HEK293 (cell line): ENCODE data around the gene LTB4R.

Source experiments
- CTCF ChIA-PET: fragments of 350-600 bp; formaldehyde crosslinking; extraction: SDS; loops from one replicate; lab custom pipeline; 2021; ENCODE audit warnings: antibody characterized with exemption; lab: Yijun Ruan, JAX
- POLR2A ChIA-PET: fragments of 300-600 bp; formaldehyde crosslinking; extraction: SDS; loops from one replicate; lab custom pipeline; 2020; ENCODE audit warnings: antibody characterized with exemption, inconsistent platforms; lab: Yijun Ruan, JAX
- H3K27ac ChIP-seq: fragments of 200-500 bp; sonication (Bioruptor generic); 2 replicates; pipeline ENCODE4 v1.5.1; 2014; ENCODE audit warnings: low read depth, low read length, control low read depth, inconsistent platforms; ENCODE audit errors: extremely low read depth
- H3K36me3 ChIP-seq, 2 experiments: fragments of 200-500 bp in 1 of 2; sonication (Bioruptor generic) in 1 of 2; 1 replicate in 1 of 2; 2 replicates in 1 of 2; pipeline ENCODE4 v1.5.1; 2014 to 2017; ENCODE audit warnings: inconsistent platforms in 2 of 2, low read length in 2 of 2; ENCODE audit not compliant: control insufficient read depth in 2 of 2, insufficient read depth in 1 of 2
- H3K4me1 ChIP-seq: fragments of 200-500 bp; sonication (Bioruptor generic); 2 replicates; pipeline ENCODE4 v1.5.1; 2014; ENCODE audit warnings: mild to moderate bottlenecking, low read length, inconsistent platforms; ENCODE audit not compliant: control insufficient read depth, insufficient read depth
- H3K4me3 ChIP-seq: 2 replicates; pipeline ENCODE4 v1.5.1; 2011; ENCODE audit warnings: low read depth, mild to moderate bottlenecking, control low read depth, low read length, moderate library complexity
- H3K9me3 ChIP-seq: fragments of 200-500 bp; sonication (Bioruptor generic); 2 replicates; pipeline ENCODE4 v1.5.1; 2014; ENCODE audit warnings: low read depth, low read length, inconsistent platforms; ENCODE audit not compliant: control insufficient read depth, insufficient read depth
- EGR2 ChIP-seq: fragments of 450-650 bp; formaldehyde crosslinking; IDR thresholded peaks from 2 replicates; pipeline ENCODE4 v1.5.1; 2016; ENCODE audit warnings: low read depth, missing biosample characterization, missing genetic modification characterization
- ELK4 ChIP-seq: IDR thresholded peaks from 2 replicates; pipeline ENCODE4 v1.6.1; 2011; ENCODE audit warnings: mild to moderate bottlenecking, low read depth, low read length, borderline replicate concordance
- HIC1 ChIP-seq: fragments of 450-650 bp; formaldehyde crosslinking; IDR thresholded peaks from 2 replicates; pipeline ENCODE4 v1.5.1; 2016; ENCODE audit warnings: missing biosample characterization, missing genetic modification characterization
- HOXC10 ChIP-seq: sonication (generic); formaldehyde crosslinking; IDR thresholded peaks from 2 replicates; pipeline ENCODE4 v1.8.1; 2023; ENCODE audit warnings: mild to moderate bottlenecking, missing genetic modification reagents
- ZBTB11 ChIP-seq: fragments of 450-650 bp; formaldehyde crosslinking; conservative IDR thresholded peaks from 2 replicates; pipeline ENCODE4 v1.5.1; 2016; ENCODE audit warnings: low read depth, missing biosample characterization, missing genetic modification characterization
- ZIC2 ChIP-seq: fragments of 450-650 bp; formaldehyde crosslinking; IDR thresholded peaks from 2 replicates; pipeline ENCODE4 v1.5.1; 2016; ENCODE audit warnings: missing biosample characterization, missing genetic modification characterization
- ZNF16 ChIP-seq: fragments of 450-650 bp; formaldehyde crosslinking; IDR thresholded peaks from 2 replicates; pipeline ENCODE4 v1.5.1; 2016; ENCODE audit warnings: low read depth, missing biosample characterization, missing genetic modification characterization
- ZNF211 ChIP-seq: fragments of 450-650 bp; formaldehyde crosslinking; IDR thresholded peaks from 2 replicates; pipeline ENCODE4 v1.5.1; 2016; ENCODE audit warnings: low read depth, missing biosample characterization, missing genetic modification characterization
- ZNF223 ChIP-seq: fragments of 450-650 bp; formaldehyde crosslinking; IDR thresholded peaks from 2 replicates; pipeline ENCODE4 v1.5.1; 2016; ENCODE audit warnings: missing biosample characterization, missing genetic modification characterization
- ZNF274 ChIP-seq, 2 experiments: fragments of 200-500 bp in 1 of 2; fragments of 450-650 bp in 1 of 2; sonication (Bioruptor generic) in 1 of 2; formaldehyde crosslinking in 1 of 2; IDR thresholded peaks; 2 replicates each; pipeline versions ENCODE4 v1.5.1 to v1.6.1; 2014 to 2016; ENCODE audit warnings: borderline replicate concordance in 1 of 2, inconsistent platforms in 1 of 2, low read length in 1 of 2, missing biosample characterization in 1 of 2, missing genetic modification characterization in 1 of 2
- ZNF530 ChIP-seq: fragments of 450-650 bp; formaldehyde crosslinking; IDR thresholded peaks from 2 replicates; pipeline ENCODE4 v1.5.1; 2016; ENCODE audit warnings: low read depth, missing biosample characterization, missing genetic modification characterization
- ZNF544 ChIP-seq: fragments of 450-650 bp; formaldehyde crosslinking; IDR thresholded peaks from 2 replicates; pipeline ENCODE4 v1.5.0; 2017; ENCODE audit warnings: missing biosample characterization, missing genetic modification characterization
- ZNF549 ChIP-seq: fragments of 450-650 bp; IDR thresholded peaks from 2 replicates; pipeline ENCODE4 v1.5.1; 2018; ENCODE audit warnings: missing biosample characterization, missing genetic modification characterization, mild to moderate bottlenecking, inconsistent platforms, moderate library complexity
- ZNF558 ChIP-seq: fragments of 450-650 bp; formaldehyde crosslinking; IDR thresholded peaks from 2 replicates; pipeline ENCODE4 v1.5.1; 2016; ENCODE audit warnings: missing biosample characterization, missing genetic modification characterization
- ZNF585B ChIP-seq: fragments of 450-650 bp; formaldehyde crosslinking; IDR thresholded peaks from 2 replicates; pipeline ENCODE4 v1.5.1; 2016; ENCODE audit warnings: missing biosample characterization, missing genetic modification characterization
- ZNF596 ChIP-seq: fragments of 450-650 bp; IDR thresholded peaks from 2 replicates; pipeline ENCODE4 v1.5.0; 2018; ENCODE audit warnings: missing biosample characterization, mild to moderate bottlenecking, missing genetic modification characterization, moderate library complexity
- ZNF621 ChIP-seq: fragments of 450-650 bp; formaldehyde crosslinking; IDR thresholded peaks from 2 replicates; pipeline ENCODE4 v1.5.1; 2017; ENCODE audit warnings: missing biosample characterization, missing genetic modification characterization
- ZNF654 ChIP-seq: fragments of 450-650 bp; formaldehyde crosslinking; IDR thresholded peaks from 2 replicates; pipeline ENCODE4 v1.5.1; 2016; ENCODE audit warnings: low read depth, missing biosample characterization, missing genetic modification characterization
- ZNF692 ChIP-seq: fragments of 450-650 bp; formaldehyde crosslinking; IDR thresholded peaks from 2 replicates; pipeline ENCODE4 v1.5.1; 2016; ENCODE audit warnings: missing biosample characterization, missing genetic modification characterization
- TF ChIP-seq, protein P1 (sequence below): fragments of 450-650 bp; formaldehyde crosslinking; IDR thresholded peaks from 2 replicates; pipeline ENCODE4 v1.5.1; 2016; ENCODE audit warnings: missing biosample characterization, missing genetic modification characterization

Gene LTB4R

DNA sequence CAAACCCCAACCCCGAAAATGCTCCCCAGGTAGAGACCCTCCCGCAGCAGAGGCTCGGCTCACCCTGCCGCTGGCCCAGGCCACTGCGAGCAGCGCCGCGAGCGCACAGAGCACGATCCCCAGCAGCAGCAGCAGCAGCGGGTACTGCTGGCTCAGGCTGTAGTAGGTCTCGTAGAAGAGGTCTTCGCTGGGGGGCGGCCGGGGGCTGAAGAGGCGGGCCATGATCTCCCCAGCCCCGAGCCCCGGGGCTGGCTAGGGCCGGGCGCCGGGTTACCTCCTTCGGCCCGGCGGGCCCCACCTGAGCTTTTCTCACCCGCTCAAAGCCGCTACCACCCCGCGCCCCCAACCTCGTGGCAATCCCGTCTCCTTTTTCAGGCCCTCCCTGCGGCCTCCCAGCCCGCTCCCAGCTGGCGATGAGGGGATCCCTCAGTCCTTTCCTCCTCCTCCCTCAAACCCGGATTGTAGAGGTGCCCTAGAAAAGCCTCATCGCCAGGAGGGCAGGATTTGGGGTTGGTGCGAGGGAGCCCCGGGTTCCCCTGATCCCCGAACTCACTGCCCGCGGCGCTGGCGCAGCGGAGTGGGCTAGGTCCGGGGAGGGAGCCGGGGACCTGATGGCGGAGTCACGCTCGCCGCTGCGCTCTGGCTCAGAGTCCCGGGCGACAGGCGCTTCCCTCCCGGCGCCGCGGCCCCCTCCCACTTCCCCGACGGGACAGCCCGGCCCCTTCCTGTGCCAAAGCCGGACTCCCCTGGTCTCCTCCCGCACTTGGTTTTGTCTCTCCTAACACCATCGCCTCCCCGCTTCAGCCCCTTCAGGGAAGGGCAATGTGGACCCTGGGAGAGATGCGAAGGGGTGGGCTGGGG, 23.4 kb downstream of the LTB4R start, which contains the start of gene ADCY4:
TSS of gene ADCY4 (minus strand) at position 641 of the 861 bp plus-strand sequence. CDS start at position 222, 419 bp downstream.
- CTCF ChIA-PET = interaction anchor here (0.7 to 16.9 kb wide), 16 partner anchors 10 to 107 kb away, joined by 3 to 468 read pairs (median 9); partner anchors contain the start of genes CBLN3, KHNYN and TINF2
- Histone ChIP-seq H3K9me3 (no peaks in the 10 kb centered on the region), H3K36me3 (no peaks in the 10 kb centered on the region), H3K27ac (no peak within 1 kb of the TSS), H3K4me1 (peaks cover 4% of the 10 kb centered on the region; the same call in 1 of the 2 replicates)
- TF ChIP-seq ZNF621 (tag by site-specific recombination) = no peak
- TF ChIP-seq ZNF211 = no peak
- no peak for TF ChIP-seq EGR2 (tag by site-specific recombination)
- no peak for TF ChIP-seq ZNF585B (tag by site-specific recombination)
- TF ChIP-seq ZIC2 (tag by site-specific recombination) = no peak
- TF ChIP-seq ZNF558 (tag by site-specific recombination) = no peak
- TF ChIP-seq ELK4 = no peak
- no peak for TF ChIP-seq ZNF16 (tag by site-specific recombination)
- no peak for TF ChIP-seq ZNF549 (tag by site-specific recombination)
- TF ChIP-seq ZNF654 (tag by site-specific recombination) = no peak
- no peak for TF ChIP-seq ZNF596 (tag by site-specific recombination)
- no peak for TF ChIP-seq ZNF223 (tag by site-specific recombination)
- no peak for TF ChIP-seq ZNF530 (tag by site-specific recombination)
- TF ChIP-seq, all 188 proteins: peak for 0
- POLR2A ChIA-PET = interaction anchor here (1.8 to 2.7 kb wide), 2 partner anchors 97 to 101 kb away, joined by 10 to 21 read pairs; no protein-coding TSS in a partner anchor
- no peak within 1 kb of the TSS for H3K4me3 ChIP-seq

DNA sequence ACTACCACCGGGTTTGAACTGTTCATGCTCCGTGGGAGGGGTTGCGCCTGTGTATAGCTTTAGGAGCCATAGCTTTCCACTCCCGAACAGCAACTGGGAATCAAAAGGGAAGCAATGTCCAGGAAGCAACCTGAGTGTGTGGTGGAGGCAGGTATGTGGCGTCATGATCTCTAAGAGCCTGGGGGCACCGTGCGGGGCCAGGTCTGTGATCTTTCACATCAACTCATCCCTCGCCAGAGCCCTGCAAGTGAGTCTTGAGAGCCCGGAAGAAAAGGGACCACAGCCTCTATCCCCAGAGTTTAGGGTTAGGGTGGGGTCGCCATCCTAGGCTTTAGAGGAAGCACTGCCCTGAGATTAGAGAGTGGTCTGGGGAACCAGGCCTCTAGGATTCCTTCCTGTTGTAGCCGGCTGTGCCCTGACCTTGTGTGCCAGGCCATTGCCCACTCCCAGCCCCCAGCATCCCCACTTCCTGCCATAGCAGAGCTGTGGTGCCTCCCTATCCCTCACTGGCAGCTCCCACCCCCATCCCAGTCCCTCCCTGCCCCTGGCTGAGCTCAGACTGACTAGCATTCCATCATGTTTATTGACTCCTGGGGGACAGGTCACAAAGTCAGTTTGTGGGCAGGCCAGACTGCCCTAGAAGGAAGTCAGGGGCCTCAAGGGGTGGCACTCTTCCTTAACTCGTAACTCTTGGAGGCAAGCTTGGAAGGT, 24.3 kb downstream of the LTB4R start:
- Histone ChIP-seq H3K27ac (no peak overlapping the region), H3K4me1 (peaks cover 4% of the 10 kb centered on the region; the same call in 1 of the 2 replicates), H3K9me3 (no peaks in the 10 kb centered on the region), H3K4me3 (no peak overlapping the region), H3K36me3 (no peaks in the 10 kb centered on the region)
- ChIA-PET POLR2A (interaction anchor here (1.5 kb wide), 1 partner anchor 96 kb away, joined by 8 read pairs; no protein-coding TSS in a partner anchor), CTCF (interaction anchor here (0.5 to 16.9 kb wide), 11 partner anchors 17 to 817 kb away, joined by 3 to 468 read pairs (median 3); partner anchors contain the start of genes CBLN3 and KHNYN)
- TF ChIP-seq HOXC10 (CRISPR knock-in tag) (no peak), ZNF274 (IDR thresholded peaks at IDR 0.05; ENCODE audit: low read length) (no peak), ZNF274 (tag by site-specific recombination; IDR thresholded peaks at IDR 0.05; ENCODE audit: borderline replicate concordance) (no peak), ZNF544 (no peak), ELK4 (no peak), HIC1 (tag by site-specific recombination) (no peak), ZBTB11 (tag by site-specific recombination) (no peak), ZNF692 (no peak)
- TF ChIP-seq, protein P1, sequence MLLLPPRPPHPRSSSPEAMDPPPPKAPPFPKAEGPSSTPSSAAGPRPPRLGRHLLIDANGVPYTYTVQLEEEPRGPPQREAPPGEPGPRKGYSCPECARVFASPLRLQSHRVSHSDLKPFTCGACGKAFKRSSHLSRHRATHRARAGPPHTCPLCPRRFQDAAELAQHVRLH (tag by site-specific recombination) = no peak
